ENCODE results near the gene EPHA1.
"Not testable (repeated sequence)": the region's sequence is repeated elsewhere in the genome, so short reads cannot be mapped to it uniquely, and the experiment has no call there.

DNA sequence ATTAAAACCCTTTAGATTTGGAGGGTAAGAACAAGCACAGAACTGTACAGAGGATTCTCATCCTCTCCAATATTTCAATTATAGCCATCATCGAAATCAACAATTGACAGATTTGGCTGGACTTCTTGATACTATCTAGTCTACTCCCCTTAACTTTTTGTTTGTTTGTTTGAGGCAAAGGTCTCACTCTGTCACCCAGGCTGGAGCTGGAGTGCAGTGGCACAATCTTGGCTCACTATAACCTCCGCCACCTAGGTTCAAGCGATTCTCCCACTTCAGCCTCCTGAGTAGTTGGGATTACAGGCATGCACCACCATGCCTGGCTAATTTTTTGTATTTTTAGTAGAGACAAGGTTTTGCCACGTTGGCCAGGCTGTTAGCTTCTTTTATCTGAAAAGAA is 6.4 kb downstream of the EPHA1 start:
- TF ChIP-seq, protein P1, sequence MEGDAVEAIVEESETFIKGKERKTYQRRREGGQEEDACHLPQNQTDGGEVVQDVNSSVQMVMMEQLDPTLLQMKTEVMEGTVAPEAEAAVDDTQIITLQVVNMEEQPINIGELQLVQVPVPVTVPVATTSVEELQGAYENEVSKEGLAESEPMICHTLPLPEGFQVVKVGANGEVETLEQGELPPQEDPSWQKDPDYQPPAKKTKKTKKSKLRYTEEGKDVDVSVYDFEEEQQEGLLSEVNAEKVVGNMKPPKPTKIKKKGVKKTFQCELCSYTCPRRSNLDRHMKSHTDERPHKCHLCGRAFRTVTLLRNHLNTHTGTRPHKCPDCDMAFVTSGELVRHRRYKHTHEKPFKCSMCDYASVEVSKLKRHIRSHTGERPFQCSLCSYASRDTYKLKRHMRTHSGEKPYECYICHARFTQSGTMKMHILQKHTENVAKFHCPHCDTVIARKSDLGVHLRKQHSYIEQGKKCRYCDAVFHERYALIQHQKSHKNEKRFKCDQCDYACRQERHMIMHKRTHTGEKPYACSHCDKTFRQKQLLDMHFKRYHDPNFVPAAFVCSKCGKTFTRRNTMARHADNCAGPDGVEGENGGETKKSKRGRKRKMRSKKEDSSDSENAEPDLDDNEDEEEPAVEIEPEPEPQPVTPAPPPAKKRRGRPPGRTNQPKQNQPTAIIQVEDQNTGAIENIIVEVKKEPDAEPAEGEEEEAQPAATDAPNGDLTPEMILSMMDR (IDR thresholded peaks at IDR 0.05), result not testable (repeated sequence)
- not testable (repeated sequence) for TF ChIP-seq POLR2A (IDR thresholded peaks at IDR 0.05; ENCODE audit: low read depth); POLR2AphosphoS5 (IDR thresholded peaks at IDR 0.05); EP300 (IDR thresholded peaks at IDR 0.05)
